Measurements from ENCODE around the gene ELF1.
"Not testable (repeated sequence)": the region's sequence is repeated elsewhere in the genome, so short reads cannot be mapped to it uniquely, and the experiment has no call there.

ELF1 gene

GRCh38 chr13:40929883-40930282 is 89.2 kb downstream of the ELF1 start:
- not testable (repeated sequence) for DNase-seq

GRCh38 chr13:40928980-40929379 is 90.1 kb downstream of the ELF1 start:
- DNase-seq, result no peak

GRCh38 chr13:40927929-40928328 is 91.2 kb downstream of the ELF1 start:
- no peak for DNase-seq

- no peak for DNase-seq
These were observed 95.2 kb downstream of the ELF1 start for GRCh38 chr13:40923867-40924266.

- DNase-seq, result no peak
These were observed 96.6 kb downstream of the ELF1 start for GRCh38 chr13:40922437-40923040.

GRCh38 chr13:40920826-40921225 is 98.3 kb downstream of the ELF1 start:
- DNase-seq, result no peak

- DNase-seq, result not testable (repeated sequence)
These were observed 99.2 kb downstream of the ELF1 start for GRCh38 chr13:40919901-40920300.

GRCh38 chr13:40916207-40916998 is 102.7 kb downstream of the ELF1 start:
- DNase-seq, result no peak

GRCh38 chr13:40914863-40915262 is 104.3 kb downstream of the ELF1 start:
- not testable (repeated sequence) for DNase-seq

GRCh38 chr13:40911341-40911740 is 107.8 kb downstream of the ELF1 start:
- no peak for DNase-seq

GRCh38 chr13:40910324-40911050 is 108.6 kb downstream of the ELF1 start:
- DNase-seq, result no peak

GRCh38 chr13:40909541-40910200 is 109.4 kb downstream of the ELF1 start:
- DNase-seq, result not testable (repeated sequence)

GRCh38 chr13:40908546-40908945 is 110.6 kb downstream of the ELF1 start:
- no peak for DNase-seq

GRCh38 chr13:40901032-40901431 is 118.1 kb downstream of the ELF1 start:
- not testable (repeated sequence) for DNase-seq

GRCh38 chr13:40900568-40900967 is 118.5 kb downstream of the ELF1 start:
- DNase-seq, result not testable (repeated sequence)

- no peak for DNase-seq
These were observed 122.1 kb downstream of the ELF1 start for GRCh38 chr13:40897053-40897452.

- DNase-seq, result no peak
These were observed 123.6 kb downstream of the ELF1 start for GRCh38 chr13:40895227-40896184.

GRCh38 chr13:40893573-40893972 is 125.5 kb downstream of the ELF1 start:
- not testable (repeated sequence) for DNase-seq

GRCh38 chr13:40886017-40886416 is 133.1 kb downstream of the ELF1 start:
- no peak for DNase-seq

- not testable (repeated sequence) for DNase-seq
These were observed 134.9 kb downstream of the ELF1 start for GRCh38 chr13:40884175-40884574.
